ENCODE data around the gene ZNF483.

ZNF483 gene

DNA sequence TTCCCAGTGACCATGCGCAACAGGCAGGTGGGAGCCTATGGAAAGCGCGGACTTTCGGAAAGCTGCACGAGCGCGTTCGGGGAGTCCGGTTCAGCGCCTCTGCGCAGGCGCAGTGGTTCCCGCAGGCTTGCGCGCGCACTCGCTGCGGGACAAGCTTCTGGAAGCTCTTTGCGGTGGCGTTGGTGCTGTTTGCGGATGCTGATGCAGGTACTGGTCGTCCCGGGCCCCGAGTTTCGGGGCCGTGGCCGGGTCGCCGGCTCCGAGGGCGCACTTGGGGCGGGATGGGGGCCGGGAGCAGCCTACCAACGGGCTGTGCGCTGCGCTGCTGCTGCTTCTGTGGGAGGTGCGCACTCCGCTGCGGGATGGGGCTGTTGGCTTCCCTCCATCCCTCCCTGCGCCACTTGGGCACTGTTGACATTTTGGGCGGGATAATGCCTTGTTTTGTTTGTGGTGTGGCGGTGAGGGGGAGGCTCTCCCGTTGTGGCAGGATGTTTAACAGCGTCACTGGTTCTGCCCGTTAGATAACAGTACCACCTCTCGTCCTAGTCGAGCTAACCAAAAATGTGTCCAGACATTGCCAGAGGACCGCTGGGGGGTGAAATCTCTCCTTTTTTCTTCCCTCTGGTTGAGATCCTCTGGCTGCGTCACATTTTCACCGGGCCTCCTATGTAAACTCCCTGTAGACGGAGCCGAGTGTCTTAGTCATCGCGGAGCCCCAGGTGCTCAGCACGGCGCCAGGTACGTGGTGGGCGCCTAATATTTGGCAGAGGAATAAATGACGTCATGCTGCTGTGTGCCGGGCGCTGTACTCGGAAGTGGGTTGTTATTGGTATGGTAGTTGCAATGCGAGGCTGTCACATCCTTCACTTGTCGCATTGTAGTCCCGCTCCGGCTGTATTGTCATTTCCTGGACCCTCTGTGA, at the start of gene ZNF483:
Gene ZNF483 (plus strand): TSS at position 124 of the 922 bp plus-strand sequence. CDS start 2,217 bp downstream, outside the sequence.
- Histone ChIP-seq H3K9me2 (ENCODE audit: low read depth, low read length) (no peaks in the 10 kb centered on the region), H3K79me2 (ENCODE audit: insufficient read depth, low read length) (no peaks in the 10 kb centered on the region), H3K27ac (ENCODE audit: low read depth, low read length, poor library complexity, severe bottlenecking) (no peak within 1 kb of the TSS), H4K20me1 (ENCODE audit: insufficient read depth, low read length) (no peaks in the 10 kb centered on the region), H3K4me1 (ENCODE audit: insufficient read depth, low read length, severe bottlenecking) (peaks cover 7% of the 10 kb centered on the region), H3K4me3 (ENCODE audit: low read depth, low read length, poor library complexity, severe bottlenecking) (peak within 1 kb of the TSS; percentile 68), H3F3A (ENCODE audit: insufficient read depth, low read length) (no peaks in the 10 kb centered on the region), H3K9ac (ENCODE audit: low read length) (peak within 1 kb of the TSS; percentile 56), H3K27me3 (ENCODE audit: insufficient read depth, low read length) (no peaks in the 10 kb centered on the region), H3K36me3 (ENCODE audit: insufficient read depth, low read length) (peaks cover 8% of the 10 kb centered on the region; the same call in 1 of the 2 replicates), H2AFZ (ENCODE audit: low read length) (peak within 1 kb of the TSS; percentile 65; the same call in 1 of the 2 replicates), H3K4me2 (ENCODE audit: low read length) (peak within 1 kb of the TSS; percentile 61), H3K9me3 (ENCODE audit: low read length) (no peaks in the 10 kb centered on the region)
- no peak for TF ChIP-seq EZH2 (IDR thresholded peaks at IDR 0.05; ENCODE audit: borderline replicate concordance, low read length)
- TF ChIP-seq, protein P1, sequence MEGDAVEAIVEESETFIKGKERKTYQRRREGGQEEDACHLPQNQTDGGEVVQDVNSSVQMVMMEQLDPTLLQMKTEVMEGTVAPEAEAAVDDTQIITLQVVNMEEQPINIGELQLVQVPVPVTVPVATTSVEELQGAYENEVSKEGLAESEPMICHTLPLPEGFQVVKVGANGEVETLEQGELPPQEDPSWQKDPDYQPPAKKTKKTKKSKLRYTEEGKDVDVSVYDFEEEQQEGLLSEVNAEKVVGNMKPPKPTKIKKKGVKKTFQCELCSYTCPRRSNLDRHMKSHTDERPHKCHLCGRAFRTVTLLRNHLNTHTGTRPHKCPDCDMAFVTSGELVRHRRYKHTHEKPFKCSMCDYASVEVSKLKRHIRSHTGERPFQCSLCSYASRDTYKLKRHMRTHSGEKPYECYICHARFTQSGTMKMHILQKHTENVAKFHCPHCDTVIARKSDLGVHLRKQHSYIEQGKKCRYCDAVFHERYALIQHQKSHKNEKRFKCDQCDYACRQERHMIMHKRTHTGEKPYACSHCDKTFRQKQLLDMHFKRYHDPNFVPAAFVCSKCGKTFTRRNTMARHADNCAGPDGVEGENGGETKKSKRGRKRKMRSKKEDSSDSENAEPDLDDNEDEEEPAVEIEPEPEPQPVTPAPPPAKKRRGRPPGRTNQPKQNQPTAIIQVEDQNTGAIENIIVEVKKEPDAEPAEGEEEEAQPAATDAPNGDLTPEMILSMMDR (IDR thresholded peaks at IDR 0.05; ENCODE audit: low read length), result no peak

DNA sequence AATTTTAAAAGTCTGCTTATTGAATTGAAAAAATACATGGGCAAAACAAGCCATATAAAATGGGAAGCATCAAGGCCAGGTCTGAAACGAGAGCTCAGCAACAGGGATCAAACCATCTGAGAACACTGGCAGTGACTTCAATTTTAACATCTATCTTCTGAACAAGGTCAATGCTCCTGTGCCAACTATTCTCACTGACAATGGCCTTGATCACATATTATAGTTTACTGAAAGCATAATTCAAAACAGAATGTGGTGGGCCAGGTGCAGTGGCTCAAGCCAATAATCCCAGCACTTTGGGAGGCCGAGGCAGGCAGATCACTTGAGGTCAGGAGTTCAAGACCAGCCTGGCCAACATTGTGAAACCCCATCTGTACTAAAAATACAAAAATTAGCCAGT, 49.8 kb upstream of the ZNF483 start:
- no peaks in the 10 kb centered on the region for H3K4me1 ChIP-seq (ENCODE audit: insufficient read depth, low read length, severe bottlenecking)
- H3K79me2 ChIP-seq (ENCODE audit: insufficient read depth, low read length), result peaks cover 95% of the 10 kb centered on the region
- no peak overlapping the region for H3K4me2 ChIP-seq (ENCODE audit: low read length)
- H3K9me2 ChIP-seq (ENCODE audit: low read depth, low read length), result no peaks in the 10 kb centered on the region
- no peaks in the 10 kb centered on the region for H3K27me3 ChIP-seq (ENCODE audit: insufficient read depth, low read length)
- no peak overlapping the region for H3K27ac ChIP-seq (ENCODE audit: low read depth, low read length, poor library complexity, severe bottlenecking)
- H3K9ac ChIP-seq (ENCODE audit: low read length), result no peak overlapping the region
- H3K9me3 ChIP-seq (ENCODE audit: low read length), result no peaks in the 10 kb centered on the region
- H3K4me3 ChIP-seq (ENCODE audit: low read depth, low read length, poor library complexity, severe bottlenecking), result no peak overlapping the region
- peaks cover 7% of the 10 kb centered on the region; the same call in 1 of the 2 replicates for H3K36me3 ChIP-seq (ENCODE audit: insufficient read depth, low read length)
- no peak for TF ChIP-seq EZH2 (IDR thresholded peaks at IDR 0.05; ENCODE audit: borderline replicate concordance, low read length)
- TF ChIP-seq, protein P1 (IDR thresholded peaks at IDR 0.05; ENCODE audit: low read length), result no peak
- no peak overlapping the region for H2AFZ ChIP-seq (ENCODE audit: low read length)
- H3F3A ChIP-seq (ENCODE audit: insufficient read depth, low read length), result no peaks in the 10 kb centered on the region
- H4K20me1 ChIP-seq (ENCODE audit: insufficient read depth, low read length), result no peaks in the 10 kb centered on the region

DNA sequence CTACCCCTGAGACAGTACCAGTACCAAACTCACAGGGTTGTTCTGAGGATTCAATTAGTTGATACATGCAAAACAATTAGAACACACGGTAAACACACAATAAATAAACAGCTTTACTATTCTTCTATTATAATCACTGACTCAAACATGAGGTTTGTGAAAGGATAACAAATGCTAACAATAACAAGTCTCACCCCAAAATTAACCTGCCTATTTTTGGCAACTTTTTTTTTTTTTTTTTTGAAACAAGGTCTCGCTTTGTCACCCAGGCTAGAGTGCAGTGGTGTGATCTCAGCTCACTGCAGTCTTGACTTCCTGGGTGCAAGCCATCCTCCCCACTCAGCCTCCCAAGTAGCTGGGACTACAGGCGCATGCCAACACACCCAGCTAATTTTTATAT, 47.3 kb upstream of the ZNF483 start:
- Histone ChIP-seq H4K20me1 (ENCODE audit: insufficient read depth, low read length) (no peaks in the 10 kb centered on the region), H3F3A (ENCODE audit: insufficient read depth, low read length) (no peaks in the 10 kb centered on the region)

More for the DNA sequence above, 47.3 kb upstream of the ZNF483 start:
- Histone ChIP-seq H3K27ac (ENCODE audit: low read depth, low read length, poor library complexity, severe bottlenecking) (no peak overlapping the region), H3K4me1 (ENCODE audit: insufficient read depth, low read length, severe bottlenecking) (peaks cover 12% of the 10 kb centered on the region), H3K9me2 (ENCODE audit: low read depth, low read length) (no peaks in the 10 kb centered on the region), H3K36me3 (ENCODE audit: insufficient read depth, low read length) (no peaks in the 10 kb centered on the region), H2AFZ (ENCODE audit: low read length) (no peak overlapping the region), H3K9ac (ENCODE audit: low read length) (no peak overlapping the region), H3K4me3 (ENCODE audit: low read depth, low read length, poor library complexity, severe bottlenecking) (no peak overlapping the region), H3K4me2 (ENCODE audit: low read length) (no peak overlapping the region), H3K9me3 (ENCODE audit: low read length) (no peaks in the 10 kb centered on the region), H3K79me2 (ENCODE audit: insufficient read depth, low read length) (peaks cover 100% of the 10 kb centered on the region), H3K27me3 (ENCODE audit: insufficient read depth, low read length) (no peaks in the 10 kb centered on the region)
- TF ChIP-seq, protein P1 (IDR thresholded peaks at IDR 0.05; ENCODE audit: low read length), result no peak
- TF ChIP-seq EZH2 (IDR thresholded peaks at IDR 0.05; ENCODE audit: borderline replicate concordance, low read length), result no peak

Measured in OCI-LY1 (cell line).